ENCODE data around the gene ASPSCR1.
A peak's percentile ranks its signal among the peaks of the same experiment; 100 is the strongest.

ASPSCR1 gene, protein sequence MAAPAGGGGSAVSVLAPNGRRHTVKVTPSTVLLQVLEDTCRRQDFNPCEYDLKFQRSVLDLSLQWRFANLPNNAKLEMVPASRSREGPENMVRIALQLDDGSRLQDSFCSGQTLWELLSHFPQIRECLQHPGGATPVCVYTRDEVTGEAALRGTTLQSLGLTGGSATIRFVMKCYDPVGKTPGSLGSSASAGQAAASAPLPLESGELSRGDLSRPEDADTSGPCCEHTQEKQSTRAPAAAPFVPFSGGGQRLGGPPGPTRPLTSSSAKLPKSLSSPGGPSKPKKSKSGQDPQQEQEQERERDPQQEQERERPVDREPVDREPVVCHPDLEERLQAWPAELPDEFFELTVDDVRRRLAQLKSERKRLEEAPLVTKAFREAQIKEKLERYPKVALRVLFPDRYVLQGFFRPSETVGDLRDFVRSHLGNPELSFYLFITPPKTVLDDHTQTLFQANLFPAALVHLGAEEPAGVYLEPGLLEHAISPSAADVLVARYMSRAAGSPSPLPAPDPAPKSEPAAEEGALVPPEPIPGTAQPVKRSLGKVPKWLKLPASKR

DNA sequence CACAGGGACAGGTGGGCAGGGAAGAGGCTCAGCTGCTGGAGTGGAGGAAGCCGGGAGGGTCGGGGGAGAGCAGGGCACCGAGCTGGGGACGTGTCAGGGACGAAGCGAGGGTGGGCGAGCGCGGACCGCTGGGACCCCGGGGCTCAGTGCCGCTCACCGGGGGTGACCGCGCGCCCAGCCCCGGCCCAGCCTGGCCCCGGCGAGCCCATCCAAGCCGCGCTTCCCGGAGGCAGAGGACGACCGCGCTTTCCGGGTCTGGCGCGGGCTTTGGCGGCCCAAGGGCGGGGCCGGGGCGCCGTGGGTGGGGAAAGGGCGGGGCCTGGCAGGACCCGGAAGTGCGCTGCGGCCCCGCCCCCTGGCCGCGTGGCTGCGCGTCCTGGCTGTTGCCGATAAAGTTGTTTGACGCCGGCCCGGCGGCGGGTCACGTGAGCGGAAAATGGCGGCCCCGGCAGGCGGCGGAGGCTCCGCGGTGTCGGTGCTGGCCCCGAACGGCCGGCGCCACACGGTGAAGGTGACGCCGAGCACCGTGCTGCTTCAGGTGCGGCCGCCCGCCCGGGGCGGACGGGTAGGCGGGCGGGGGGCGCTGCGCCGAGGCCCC, at the start of gene ASPSCR1:
ASPSCR1 (plus strand) TSS at position 419 of the 598 bp plus-strand sequence; CDS start at position 437, 18 bp downstream.
- DNase-seq = peak; percentile 84 to 98

DNA sequence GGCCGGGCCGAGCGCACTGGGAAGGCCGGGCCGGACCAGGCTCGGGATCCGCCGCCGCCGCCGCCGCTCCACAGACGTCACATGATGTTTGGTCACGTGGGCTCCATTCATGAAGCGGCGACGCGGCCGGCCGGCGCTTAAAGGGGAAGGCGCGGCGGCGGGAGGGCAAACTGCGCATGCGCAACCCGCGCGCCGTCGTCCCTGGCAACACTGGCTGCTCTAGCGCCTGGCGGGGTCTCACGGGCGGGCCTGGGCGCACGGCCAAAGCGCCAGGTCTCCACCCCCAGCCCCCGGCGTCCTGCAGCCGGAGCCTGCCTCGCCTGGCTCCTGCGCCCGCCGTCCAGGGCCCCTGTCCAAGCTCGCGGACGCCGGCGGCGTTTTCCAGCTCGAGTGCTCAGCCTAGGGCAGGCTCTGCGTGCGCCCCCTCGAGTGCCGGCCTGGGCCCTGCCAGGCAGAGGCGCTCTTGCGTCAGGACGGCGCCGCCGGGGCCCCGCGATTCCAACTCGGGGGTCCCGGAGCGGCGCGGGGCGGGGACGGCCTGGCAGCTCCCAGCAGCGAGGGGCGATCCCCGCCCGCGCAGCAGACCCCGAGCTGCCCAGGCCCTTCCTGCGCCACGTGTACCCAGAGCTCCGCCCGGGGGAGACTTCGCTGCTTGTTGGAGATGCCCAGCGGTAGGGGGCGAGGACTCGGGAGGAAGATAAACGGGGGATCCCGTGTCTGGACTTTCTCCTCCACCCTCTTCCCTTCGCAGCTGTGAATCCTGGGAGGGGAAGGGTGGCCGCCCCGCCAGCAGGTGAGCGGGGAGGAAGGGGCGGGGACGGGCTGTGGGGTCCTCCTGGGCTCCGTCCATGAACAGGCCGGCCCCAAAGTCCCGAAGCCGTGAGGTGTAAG, 49.5 kb upstream of the ASPSCR1 start, which contains the start of gene MAFG:
MAFG (minus strand) TSS at position 83 of the 891 bp plus-strand sequence. CDS start 4,550 bp downstream, outside the sequence.
- peak; percentile 99 for DNase-seq

DNA sequence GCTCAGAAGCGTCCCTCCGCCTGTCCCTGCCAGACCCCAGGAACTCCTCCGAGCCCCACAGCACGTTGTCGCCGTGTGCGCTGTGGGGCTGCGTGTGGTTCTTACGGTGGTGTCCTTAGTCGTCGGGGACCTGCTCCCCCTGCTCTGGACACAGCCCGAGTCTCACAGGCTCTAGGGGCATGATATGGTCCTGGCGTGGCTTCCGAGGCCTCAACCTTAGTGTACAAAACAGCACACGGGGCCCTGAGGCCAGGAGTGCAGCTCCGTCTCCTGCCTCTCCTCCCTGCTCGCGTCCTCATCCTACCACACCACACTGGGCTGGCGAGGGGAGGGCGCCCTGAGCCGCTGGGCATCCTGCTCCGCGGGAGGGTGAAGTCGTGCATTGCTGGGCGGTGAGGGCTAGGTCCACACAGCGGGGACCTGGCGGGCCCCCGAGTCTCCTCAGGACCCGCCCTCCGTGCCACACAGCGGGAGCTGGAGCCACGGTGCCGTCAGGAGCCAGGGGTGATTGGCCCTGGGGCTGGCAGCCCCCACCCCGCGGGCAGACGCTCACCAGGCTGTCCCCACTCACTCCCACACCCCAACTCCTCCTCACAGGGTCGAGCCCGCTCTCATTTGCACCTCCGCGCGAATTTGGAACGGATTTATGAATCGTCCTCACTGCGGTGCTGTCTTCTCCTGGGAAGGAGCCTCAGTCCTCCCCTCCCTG, 48.7 kb upstream of the ASPSCR1 start:
- DNase-seq = no peak

DNA sequence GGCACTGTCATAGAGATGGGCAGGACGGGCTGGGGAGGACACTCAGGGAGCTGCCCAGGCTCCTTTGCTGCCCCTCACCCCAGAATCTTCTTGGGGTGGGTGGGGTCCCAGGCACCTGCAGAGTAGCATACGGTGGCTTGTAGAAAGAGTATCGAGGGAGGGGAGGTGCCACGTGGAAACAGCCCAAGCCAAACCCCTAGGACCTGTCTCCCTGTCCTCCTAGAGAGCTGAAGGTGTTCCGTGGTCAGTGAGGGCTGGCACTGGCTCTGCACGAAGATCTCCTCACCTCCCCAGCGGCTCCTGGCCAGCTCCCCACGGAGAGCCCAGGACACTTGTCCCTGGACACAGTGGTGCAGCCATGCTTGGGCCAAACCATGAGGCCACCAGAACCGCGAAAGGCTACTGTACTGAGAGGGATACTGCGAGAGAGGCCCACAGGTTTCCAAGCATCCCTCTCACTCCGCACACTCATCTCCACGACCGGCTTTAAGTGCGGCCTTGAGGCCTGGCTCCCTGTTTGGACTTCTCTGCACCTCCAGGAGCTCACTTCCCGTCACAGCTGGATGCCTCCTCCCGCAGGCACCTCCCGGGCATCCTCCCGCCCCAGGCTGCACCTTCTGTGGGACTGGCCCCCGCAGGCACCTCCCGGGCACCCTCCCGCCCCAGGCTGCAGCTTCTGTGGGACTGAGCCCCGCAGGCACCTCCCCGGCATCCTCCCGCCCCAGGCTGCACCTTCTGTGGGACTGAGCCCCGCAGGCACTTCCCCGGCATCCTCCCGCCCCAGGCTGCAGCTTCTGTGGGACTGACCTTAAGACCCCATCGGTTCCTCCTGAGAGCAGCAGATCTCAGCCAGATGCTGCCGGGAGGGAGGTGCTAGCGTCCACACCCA, 47.9 kb upstream of the ASPSCR1 start:
- peak in 1 of 2 experiments; percentile 26 for DNase-seq

DNA sequence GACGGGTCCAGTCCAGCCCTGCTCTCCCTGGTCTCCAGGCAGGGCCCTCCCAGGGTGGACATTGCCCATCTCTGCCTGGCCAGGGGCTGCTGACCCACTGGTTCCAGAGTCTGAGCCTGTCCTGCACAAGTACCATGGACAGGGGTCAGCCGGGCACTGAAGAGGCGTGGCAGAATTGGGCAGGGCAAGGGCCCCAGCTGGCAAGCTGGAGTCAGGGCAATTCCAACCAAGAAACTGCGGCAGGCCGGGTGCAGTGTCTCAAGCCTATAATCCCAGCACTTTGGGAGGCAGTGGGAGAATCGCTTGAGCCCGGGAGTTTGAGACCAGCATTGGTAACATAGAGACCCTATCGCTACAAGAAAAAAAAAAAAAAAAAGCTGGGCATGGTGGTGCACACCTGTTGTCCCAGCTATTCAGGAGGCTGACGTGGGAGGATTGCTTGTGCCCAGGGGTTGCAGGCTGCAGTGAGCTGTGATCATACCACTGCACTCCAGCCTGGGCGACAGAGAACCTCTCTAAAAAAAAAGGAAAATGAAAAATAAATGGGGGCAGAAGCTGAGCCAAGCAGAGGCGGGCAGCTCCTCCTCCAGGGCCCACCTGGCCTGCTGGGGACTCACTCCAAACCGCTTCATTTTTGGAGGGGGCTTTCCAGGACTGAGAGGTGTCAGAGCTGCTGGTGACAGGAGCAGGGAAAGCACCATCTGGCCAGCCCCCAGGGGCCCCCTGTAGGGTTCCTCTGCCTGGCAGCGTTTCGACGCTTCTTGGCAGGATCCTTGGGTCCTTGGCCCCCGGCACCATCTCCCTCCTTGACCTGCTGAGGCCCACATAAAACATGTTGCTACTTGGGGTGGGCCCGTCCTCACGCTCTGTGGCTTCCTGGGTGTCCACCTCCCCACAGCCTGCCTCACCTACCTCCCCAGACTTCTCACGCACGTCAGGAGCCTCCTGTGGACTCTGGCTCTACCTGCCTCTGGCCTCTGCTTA, 47.0 kb upstream of the ASPSCR1 start:
- DNase-seq = peak; percentile 89 to 91

DNA sequence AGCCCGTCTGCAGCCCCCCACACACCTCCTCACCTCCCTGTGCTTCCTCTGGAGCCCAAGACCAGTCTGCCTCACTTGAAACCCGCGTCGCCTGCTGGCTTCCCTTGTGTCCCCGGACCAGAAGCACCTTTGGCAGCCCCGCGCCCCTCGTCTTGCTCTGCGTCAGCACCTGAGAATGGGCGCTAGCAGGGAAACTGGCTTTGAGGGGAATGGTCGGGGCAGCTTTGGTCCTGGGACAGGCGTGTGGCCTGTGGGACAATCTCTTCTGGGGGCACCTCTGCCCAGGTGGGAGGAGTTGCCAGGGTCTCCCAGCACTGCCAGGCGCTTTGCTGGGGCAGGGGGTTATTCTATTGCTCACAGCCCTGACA, 46.3 kb upstream of the ASPSCR1 start:
- DNase-seq = peak in 1 of 2 experiments; percentile 67

DNA sequence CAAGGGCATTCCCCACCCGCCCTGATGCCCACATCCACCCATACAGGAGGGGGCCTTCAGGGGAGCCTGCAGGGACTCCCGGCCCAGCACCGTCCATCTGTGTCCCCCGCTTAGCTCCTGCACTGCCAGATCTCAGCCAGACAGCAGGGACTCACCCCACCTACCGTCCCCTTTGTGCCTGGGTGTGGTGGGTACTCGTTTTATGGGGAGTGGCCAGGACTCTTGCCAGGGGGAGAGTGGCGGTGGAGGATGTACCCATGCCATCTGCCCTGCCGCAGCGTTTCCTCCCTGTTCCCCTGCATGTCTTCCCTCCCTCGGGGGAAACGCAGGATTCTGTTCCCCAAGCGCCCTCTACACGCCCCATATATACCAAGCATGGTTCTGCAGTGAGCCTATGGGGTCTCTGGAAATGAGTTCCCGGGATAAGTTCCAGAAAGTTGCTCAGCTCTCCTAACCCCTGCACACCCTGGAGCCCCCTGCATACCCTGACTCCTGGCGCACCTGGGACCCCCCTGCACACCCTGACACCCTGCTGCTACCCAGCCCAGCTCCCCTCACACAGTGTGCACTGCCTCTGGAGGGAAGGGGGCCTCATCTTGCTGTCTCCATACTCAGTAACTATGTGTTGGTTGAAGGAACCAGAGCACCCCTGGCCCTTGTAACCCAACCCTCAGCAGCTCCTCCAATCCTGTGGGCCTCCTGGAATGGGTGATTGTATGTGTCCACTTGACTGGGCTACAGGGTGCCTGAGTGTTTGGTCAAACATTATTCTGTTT, 45.7 kb upstream of the ASPSCR1 start:
- peak; percentile 92 to 98 for DNase-seq

DNA sequence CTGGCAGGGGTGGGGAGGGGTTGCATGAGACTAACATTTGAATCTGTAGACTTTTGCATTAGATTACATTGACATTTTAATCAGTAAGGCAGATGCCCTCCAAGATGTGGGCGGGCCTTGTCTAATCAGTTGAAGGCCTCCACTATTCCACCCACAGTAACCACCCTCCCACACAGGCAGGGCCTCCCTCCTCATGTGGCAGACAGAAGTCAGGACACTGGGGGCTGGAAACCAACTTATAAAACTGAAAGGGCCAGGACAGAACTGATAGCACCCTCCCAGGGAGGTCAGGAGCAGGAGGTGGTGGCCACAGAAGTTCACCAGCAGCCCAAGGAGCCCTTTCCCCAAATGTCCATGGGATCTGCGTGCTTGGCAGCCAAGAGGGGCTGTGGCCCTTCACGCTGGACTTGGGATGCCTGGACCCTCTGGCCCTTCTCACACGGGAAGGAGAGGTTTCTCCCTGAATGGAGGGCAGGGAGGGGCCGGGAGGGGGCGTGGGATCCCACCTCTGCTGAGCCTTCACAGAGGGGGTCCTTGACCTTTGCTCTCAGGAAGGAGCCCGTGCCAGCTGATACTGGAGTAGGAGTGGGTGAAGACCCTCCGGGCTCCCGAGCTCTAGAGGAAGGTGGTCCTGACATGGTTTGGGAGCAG, 45.0 kb upstream of the ASPSCR1 start:
- DNase-seq = no peak

DNA sequence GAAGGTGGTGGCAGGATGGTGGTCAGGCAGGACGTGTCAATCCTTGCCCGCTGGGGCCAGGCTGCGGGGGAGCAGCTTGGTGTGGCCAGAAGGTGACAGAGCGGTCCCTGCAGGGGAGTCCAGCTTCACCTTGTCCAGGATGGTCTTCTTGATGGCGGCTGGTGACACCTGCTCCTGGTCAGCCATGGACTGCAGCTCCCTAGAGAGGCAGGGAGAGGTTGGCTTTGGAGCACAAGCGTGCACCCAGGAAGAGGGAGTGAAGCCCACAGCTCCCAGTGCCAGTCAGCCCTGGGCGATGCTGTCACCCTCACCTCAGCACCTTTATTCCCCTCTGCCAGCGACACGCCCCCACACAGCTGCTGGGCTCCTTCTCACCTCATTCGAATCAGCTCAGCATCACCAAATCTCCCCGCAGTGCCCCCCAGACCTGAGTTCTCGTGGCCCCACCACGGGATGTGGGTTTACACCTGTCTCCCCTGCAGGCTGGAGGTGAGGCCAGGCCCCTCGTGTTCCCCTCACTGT, 44.2 kb upstream of the ASPSCR1 start:
- DNase-seq = no peak

DNA sequence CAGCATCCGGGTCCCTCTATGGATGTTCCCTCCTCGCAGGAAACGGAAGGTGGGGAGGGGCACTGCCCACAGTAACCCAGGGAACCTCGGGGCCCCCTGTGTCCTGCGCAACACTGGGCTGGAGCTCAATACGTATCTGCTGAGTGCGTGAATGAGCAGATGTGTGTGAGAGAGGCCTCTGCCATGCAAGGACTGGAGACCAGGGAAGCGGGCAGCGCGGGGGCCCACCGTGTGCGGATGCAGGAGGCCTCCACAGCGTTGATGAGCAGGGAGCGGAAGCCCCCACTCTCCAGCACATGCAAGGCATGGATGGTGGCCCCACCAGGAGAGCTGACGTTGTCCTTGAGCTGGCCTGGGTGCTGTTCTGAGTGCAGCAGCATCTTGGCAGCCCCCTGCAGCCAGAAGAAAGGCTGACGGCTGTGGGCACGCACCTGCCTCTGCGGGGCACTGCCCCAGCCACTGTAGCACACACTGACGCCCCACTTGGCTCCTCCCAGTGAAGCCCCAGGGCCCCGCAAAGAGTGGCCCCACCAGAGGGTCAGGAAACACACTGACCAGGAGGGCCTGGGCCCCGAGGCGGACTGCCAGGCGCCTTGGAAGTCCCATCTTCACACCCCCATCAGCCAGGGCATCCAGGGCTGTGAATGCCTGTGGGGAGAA, 43.2 kb upstream of the ASPSCR1 start:
- DNase-seq = no peak

DNA sequence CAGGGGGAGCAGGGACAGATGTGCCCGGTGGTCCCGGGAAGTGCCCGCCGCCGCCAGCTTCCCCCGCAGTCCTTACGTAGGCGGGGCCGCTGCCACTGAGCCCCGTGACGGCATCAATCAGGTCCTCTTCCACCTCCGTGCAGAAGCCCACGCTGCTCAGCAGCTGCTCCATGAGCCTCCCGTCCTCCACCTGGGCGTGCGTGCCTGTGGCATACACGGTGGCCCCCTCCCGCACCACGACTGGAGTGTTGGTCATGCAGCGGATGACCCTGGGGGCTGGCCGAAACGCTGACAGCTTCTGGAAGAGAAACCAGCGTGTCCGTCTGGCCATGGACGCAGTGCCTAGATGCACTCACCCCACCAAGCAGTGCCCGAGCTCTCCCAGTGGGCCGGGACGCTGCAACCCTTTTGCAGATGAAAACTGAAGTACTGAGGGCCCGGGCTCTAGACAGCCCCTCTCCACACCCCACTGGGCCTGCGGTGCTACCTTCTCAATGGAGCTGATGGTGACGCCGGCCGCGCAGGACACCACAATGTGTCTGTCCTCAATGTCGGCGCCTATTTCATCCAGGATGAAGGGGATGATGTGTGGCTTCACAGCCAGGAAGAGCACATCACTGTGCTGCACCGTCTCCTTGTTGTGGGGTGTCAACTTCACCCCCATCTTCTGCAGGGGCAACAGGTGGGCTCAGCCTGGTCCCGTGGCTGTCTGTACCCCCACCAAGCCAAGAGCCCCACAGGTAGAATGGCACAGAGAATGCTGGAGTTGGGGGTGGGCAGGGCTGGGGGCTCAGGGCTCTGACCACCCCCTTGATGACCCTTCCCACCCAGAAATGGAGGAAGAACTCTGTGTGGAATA, 42.4 kb upstream of the ASPSCR1 start:
- no peak for DNase-seq

DNA sequence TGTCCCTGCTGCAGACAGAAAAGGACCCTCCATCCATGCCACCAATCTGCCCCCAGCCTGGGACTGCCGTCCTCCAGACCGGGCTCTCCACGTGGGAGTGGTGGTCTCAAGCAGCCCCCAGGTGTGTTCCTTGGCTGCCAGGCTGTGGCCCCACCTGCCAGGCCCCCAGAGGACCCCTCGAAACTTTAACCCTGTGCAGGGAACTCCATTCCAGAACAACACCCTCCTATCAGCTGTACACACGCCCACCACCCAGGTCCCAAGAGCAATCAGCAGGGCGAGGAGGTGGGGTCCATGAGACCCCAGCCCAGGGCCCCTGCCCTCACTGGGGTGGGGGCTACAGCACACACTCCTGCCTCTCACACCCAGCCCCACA, 41.7 kb upstream of the ASPSCR1 start:
- no peak for DNase-seq

DNA sequence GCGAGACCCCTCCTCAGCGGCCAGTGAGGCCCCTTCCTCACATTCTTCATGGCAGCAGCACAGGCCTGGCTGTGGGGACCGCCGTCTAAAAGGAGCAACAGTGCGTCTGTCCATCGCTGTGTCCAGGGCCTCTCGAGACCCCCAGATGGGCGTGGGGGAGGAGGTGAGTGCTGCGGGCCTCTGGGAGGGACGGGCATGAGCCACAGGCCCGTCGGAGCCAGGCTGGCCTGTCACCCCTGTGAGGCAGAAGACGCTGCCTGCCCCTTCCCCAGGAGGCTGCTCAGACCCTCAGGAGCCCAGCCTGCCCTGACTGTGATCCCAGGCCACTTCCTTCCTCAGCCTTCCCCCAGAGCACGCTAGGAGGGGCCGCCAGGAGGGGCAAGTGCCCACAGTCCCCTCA, 38.2 kb upstream of the ASPSCR1 start:
- DNase-seq = no peak

DNA sequence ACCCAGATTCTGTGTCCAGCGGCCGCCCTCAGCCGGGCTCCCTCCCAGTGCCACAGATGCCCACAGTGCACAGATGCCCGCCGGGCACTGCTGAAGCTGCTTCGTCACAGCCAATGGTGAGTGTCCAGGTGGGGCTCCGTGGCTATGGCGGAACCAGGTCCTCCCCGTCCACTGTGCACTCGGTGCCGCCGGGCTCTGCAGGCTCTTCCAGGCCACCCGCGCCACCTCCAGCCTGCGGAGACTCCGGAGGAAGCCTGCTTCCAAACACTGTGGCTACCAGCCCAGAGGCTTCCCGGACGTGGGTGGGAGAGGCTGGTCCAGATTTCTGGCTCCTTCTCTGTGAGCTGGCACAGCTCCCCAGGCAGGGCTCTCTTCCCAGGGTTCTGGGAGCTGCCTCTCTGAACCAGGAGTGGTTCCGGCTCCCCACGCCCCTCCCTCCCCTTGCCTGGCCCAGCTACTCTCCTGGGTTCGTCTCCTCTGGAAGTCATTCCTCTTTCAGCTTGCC, 37.5 kb upstream of the ASPSCR1 start:
- DNase-seq = no peak

DNA sequence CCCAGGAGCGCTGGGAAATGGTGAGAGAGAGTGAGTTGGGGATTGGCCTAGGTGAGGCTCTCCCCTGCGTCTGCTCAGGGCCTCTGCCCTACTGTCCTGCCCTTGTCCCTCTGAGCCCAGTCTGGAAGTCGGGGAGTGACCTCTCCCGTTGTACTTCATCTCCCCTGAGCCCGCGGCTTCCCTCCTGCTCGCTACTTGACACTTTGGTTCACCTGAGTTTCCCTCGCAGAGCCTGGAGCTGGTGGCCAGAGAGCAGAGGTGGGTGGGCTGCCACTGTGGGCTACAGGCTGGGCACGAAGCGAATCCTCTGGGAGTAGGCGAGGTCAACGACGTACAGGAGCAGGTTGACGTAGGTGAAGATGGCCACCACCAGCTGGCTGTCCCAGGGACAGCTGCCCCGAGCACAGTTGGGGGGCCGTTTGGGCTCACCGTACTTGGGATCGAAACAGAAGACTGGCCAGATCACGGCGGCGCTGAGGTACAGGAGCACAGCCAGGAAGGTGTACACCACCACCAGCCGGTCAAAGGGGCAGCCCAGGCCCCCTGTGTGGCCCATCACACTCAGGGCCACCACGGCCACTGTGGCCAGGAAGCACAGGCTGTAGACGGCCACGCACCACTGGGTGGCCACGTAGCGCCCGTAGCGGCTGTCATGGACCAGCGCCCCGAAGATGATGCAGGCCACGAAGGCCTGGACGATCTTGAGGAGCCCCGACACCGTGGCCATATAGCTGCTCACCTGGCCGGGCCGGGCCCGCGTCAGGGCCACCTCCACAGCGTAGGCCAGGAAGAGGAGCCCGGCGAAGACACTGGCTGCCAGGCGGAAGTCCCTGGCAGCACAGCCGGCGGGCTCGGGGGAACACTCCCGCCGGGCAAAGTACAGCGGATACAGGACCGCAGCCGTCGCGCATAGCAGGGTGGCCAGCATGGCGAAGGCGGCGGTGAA, 36.6 kb upstream of the ASPSCR1 start:
- DNase-seq = no peak
